Cardiac muscle cell (in vitro differentiated cells and primary cell): ENCODE results near the gene CDC25A. TPM values are rescaled to one million over a fixed set of nuclear protein-coding genes. Genes with fewer than 3 reads are reported as not detected.

Source experiments
- DNase-seq, 2 donors: peaks; one replicate each; pipeline versions ENCODE4 v3.0.0 to v3.0.0-alpha.2; 2010 to 2017; ENCODE audit warnings: low read depth in 1 of 2, low spot score in 1 of 2
- H3K27ac ChIP-seq: fragments of 200-600 bp; sonication (generic); 2 replicates; pipeline ENCODE4 v1.5.1; 2016
- H3K27me3 ChIP-seq: fragments of 200-600 bp; sonication (generic); 2 replicates; pipeline ENCODE4 v1.6.0; 2016; ENCODE audit warnings: control low read depth
- H3K36me3 ChIP-seq: fragments of 200-600 bp; sonication (generic); 2 replicates; pipeline ENCODE4 v1.5.1; 2016; ENCODE audit warnings: control low read depth
- H3K4me1 ChIP-seq: fragments of 200-600 bp; sonication (generic); 2 replicates; pipeline ENCODE4 v1.8.1; 2017; ENCODE audit warnings: low read depth, mild to moderate bottlenecking, mixed run types
- H3K4me3 ChIP-seq: fragments of 200-600 bp; sonication (generic); 2 replicates; pipeline ENCODE4 v1.5.1; 2016; ENCODE audit warnings: mild to moderate bottlenecking
- H3K9me3 ChIP-seq: fragments of 200-600 bp; sonication (generic); 2 replicates; pipeline ENCODE4 v1.5.1; 2017; ENCODE audit warnings: low read depth, mild to moderate bottlenecking, control low read depth
- CTCF ChIP-seq: IDR thresholded peaks from 2 replicates; pipeline ENCODE4 v1.5.1; 2012; ENCODE audit warnings: low read depth, mild to moderate bottlenecking, low read length
- polyA plus RNA-seq: library from polyadenylated mRNA; unstranded; fragments of >200 nt; fragmentation: Nextera tagmentation; extraction: Ambion mirVana; gene quantifications from 2 replicates; pipeline ENCODE4 v1.2.1, GENCODE V29; 2016
- total RNA-seq: library from RNA; depleted of rRNA; stranded (reverse); fragments of >200 nt; gene quantifications from 2 replicates; pipeline ENCODE4 v1.2.3, GENCODE V29; 2016

Gene CDC25A
- total and polyA plus RNA-seq, 2 experiments from 2014 or later = 12.6 to 12.8 TPM

- no peaks in the 10 kb centered on the region for H3K9me3 ChIP-seq
- H3K4me3 ChIP-seq = no peak overlapping the region
- no peak overlapping the region for H3K27ac ChIP-seq
- H3K36me3 ChIP-seq = no peaks in the 10 kb centered on the region
- TF ChIP-seq CTCF = no peak
- H3K27me3 ChIP-seq = no peaks in the 10 kb centered on the region
- H3K4me1 ChIP-seq = peaks cover 4% of the 10 kb centered on the region
- DNase-seq = no peak
Observed at GRCh38 chr3:48123346-48123745, 64.9 kb downstream of the CDC25A start.

- Histone ChIP-seq H3K9me3 (no peaks in the 10 kb centered on the region), H3K36me3 (no peaks in the 10 kb centered on the region), H3K4me1 (peaks cover 4% of the 10 kb centered on the region), H3K4me3 (no peak overlapping the region), H3K27me3 (no peaks in the 10 kb centered on the region), H3K27ac (no peak overlapping the region)
- TF ChIP-seq CTCF = no peak
- no peak for DNase-seq
Observed at GRCh38 chr3:48122504-48122903, 65.7 kb downstream of the CDC25A start.

DNA sequence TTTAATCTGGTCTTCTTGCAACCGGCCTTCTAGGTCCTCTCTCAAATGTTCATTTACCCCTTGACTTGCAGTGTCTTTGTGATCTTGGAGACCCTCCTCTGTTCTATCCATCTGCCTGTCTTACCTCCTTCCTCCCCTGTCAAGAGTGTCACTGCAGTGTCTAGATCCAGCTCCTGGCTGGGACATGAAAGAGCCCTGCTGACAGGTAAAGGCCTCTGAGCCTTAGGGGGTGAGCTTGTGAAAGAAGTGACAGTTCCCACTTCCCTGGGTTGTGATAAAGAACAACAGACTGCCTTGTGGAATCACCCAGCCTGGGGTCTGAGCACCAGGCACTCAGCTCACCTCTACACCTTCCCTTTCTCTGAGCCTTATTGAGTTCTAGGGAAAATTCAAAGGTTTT, 68.0 kb downstream of the CDC25A start:
- no peak for TF ChIP-seq CTCF
- H3K36me3 ChIP-seq = no peaks in the 10 kb centered on the region
- no peak for DNase-seq
- H3K4me1 ChIP-seq = peaks cover 4% of the 10 kb centered on the region
- no peaks in the 10 kb centered on the region for H3K27me3 ChIP-seq
- H3K4me3 ChIP-seq = no peak overlapping the region
- no peak overlapping the region for H3K27ac ChIP-seq
- H3K9me3 ChIP-seq = no peaks in the 10 kb centered on the region

DNA sequence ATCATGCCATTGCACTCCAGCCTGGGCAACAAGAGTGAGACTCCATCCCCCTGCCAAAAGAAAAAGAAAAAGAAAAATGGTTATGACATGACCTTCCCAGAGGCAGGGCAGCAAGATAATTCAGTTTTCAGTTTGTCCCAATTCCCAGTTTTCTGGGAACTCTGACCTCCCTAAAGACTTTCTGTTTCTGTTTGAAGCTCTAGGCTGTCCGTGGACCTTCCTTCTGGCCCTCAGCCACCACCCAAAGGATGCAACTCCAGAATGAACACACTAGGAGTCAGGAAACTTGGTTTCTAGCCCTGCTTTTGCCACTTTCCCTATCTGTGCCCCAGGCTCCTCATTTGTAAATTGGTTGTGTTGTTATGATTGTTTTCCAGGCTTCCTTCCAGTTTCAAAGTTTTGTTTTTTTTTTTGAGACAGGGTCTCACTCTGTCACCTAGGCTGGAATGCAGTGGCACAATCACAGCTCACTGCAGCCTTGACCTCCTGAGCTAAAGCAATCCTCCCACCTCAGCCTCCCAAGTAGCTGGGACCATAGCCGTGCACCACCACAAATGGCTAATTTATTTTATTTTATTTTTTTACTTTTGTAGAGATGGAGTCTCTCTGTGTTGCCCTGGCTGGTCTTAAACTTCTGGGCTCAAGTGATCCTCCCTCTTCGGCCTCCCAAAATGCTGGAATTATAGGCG, 68.6 kb downstream of the CDC25A start:
- peaks cover 4% of the 10 kb centered on the region for H3K4me1 ChIP-seq
- TF ChIP-seq CTCF = no peak
- H3K36me3 ChIP-seq = no peaks in the 10 kb centered on the region
- no peak overlapping the region for H3K27ac ChIP-seq
- H3K4me3 ChIP-seq = no peak overlapping the region
- no peaks in the 10 kb centered on the region for H3K9me3 ChIP-seq
- no peaks in the 10 kb centered on the region for H3K27me3 ChIP-seq
- peak in 1 of 2 donors; percentile 75 for DNase-seq

GRCh38 chr3:48118928-48119327, 69.3 kb downstream of the CDC25A start:
- H3K4me1 ChIP-seq = peaks cover 4% of the 10 kb centered on the region
- TF ChIP-seq CTCF = no peak
- no peak overlapping the region for H3K4me3 ChIP-seq
- H3K27ac ChIP-seq = no peak overlapping the region
- no peaks in the 10 kb centered on the region for H3K9me3 ChIP-seq
- no peaks in the 10 kb centered on the region for H3K27me3 ChIP-seq
- no peaks in the 10 kb centered on the region for H3K36me3 ChIP-seq
- no peak for DNase-seq

DNA sequence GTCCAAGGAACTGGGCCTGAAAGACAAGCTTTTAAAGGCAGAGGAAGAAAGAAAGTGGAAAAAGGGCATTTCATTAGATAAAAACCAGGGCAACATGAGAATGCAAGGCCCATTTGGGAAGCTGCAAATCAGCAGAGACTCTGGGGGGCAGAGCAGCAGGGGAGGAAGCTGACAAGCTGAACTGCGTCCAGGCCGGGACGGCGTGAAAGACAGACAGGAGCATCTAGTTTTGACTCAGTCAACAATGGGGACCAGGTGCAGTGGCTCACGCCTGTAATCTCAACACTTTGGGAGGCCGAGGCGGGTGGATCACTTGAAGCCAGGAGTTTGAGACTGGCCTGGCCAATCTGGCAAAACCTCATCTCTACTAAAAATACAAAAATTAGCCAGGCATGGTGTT, 69.9 kb downstream of the CDC25A start:
- H3K4me3 ChIP-seq = no peak overlapping the region
- no peaks in the 10 kb centered on the region for H3K36me3 ChIP-seq
- H3K9me3 ChIP-seq = no peaks in the 10 kb centered on the region
- peaks cover 4% of the 10 kb centered on the region for H3K4me1 ChIP-seq
- no peak for DNase-seq
- no peaks in the 10 kb centered on the region for H3K27me3 ChIP-seq
- no peak for TF ChIP-seq CTCF
- H3K27ac ChIP-seq = peak overlapping the region; percentile 36
